Measurements from ENCODE around the gene PDPK1.
"Not testable (repeated sequence)": the region's sequence is repeated elsewhere in the genome, so short reads cannot be mapped to it uniquely, and the experiment has no call there.

The PDPK1 gene

GRCh38 chr16:2595393-2596205 is 57.8 kb downstream of the PDPK1 start:
- DNase-seq, result no peak

DNA sequence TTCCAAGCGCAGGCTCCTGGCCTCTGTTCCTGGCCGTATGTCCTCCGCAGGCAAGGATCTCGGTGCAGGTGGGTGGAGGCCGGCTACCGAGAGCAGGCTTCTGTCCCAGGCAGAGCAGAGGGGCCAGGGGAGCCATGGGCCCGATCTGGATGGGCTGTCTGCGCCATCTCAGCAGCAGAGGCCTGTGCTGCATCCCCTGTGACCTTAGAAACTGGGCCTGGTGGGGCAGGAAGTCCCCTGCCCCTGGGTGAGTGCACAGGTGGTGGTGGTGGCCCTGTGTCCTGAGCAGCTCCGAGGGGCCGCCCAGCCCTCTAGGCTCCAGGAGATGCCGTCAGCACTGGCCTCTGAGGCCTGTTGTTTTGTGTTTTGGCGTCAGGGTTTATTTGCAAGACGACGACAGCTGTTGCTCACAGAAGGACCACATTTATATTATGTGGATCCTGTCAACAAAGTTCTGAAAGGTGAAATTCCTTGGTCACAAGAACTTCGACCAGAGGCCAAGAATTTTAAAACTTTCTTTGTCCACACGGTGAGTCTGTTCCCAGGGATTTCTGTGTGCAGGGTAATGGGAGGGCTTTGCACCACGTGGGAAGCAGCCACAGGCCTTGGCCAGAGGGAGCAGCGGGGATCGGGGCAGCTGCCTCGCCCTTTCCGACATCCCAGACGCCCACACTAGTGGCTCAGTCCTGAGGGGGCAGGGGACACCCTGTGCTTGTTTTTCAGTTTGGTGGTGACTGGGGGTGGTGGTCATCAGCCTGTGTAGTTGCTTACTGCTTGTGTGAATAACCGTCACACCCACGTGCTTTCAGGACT is 59.1 kb downstream of the PDPK1 start:
- no peak for DNase-seq

DNA sequence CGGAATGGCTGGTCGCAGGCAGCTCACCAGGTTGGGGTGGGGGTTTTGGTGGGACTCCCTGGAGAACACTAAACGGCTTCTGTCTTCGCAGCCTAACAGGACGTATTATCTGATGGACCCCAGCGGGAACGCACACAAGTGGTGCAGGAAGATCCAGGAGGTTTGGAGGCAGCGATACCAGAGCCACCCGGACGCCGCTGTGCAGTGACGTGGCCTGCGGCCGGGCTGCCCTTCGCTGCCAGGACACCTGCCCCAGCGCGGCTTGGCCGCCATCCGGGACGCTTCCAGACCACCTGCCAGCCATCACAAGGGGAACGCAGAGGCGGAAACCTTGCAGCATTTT is 59.7 kb downstream of the PDPK1 start:
- no peak for DNase-seq

DNA sequence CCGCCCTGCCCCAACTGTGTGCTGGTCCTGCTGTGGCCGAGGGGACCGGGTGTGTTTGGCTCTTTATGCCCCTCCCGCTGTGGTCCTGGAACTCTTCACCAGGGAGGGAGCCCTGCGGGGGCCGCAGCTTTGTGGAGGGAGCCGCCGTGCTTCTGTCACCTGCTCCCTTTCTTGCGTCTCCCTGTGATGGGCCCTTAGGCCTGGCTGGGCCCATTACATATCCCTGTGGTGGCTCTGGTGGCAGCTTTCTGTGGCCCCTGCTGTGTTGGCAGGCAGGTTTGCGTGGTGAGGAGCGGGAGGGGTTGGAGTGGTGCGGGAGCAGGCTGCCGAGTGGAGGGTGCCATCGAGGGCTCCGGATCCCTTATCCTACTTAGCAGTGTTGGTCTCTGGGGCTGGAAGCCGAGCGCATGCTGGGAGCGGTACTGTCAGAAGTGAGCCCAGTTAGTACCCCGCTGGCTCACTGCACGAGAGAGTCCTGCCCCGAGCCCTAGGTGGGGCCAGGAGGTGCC is 60.4 kb downstream of the PDPK1 start:
- no peak for DNase-seq

GRCh38 chr16:2598723-2599122 is 60.9 kb downstream of the PDPK1 start:
- no peak for DNase-seq

- DNase-seq, result not testable (repeated sequence)
These were observed 61.3 kb downstream of the PDPK1 start for GRCh38 chr16:2599165-2599564.

DNA sequence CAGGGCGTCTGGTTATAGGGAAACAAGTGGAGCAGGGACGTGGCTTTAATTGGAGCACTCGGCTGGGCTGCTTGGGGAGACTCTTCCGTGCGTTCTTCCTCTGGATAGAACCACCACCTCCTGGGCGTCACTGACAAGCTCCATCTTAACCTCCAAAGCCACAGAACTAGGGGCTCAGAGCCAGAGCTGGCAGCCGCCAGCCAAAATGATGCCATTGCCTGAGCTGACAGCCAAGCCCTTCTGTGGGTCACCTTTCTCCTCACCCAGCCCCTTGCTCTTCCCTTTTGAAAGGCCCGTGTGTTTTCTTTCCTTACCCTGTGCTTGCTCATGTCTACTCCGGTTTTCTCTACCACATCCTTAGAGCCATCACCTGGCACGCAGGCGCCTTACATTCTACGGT is 62.0 kb downstream of the PDPK1 start:
- not testable (repeated sequence) for DNase-seq

- DNase-seq, result not testable (repeated sequence)
These were observed 63.6 kb downstream of the PDPK1 start for GRCh38 chr16:2601301-2602025.

- not testable (repeated sequence) for DNase-seq
These were observed 64.4 kb downstream of the PDPK1 start for GRCh38 chr16:2602175-2602574.

DNA sequence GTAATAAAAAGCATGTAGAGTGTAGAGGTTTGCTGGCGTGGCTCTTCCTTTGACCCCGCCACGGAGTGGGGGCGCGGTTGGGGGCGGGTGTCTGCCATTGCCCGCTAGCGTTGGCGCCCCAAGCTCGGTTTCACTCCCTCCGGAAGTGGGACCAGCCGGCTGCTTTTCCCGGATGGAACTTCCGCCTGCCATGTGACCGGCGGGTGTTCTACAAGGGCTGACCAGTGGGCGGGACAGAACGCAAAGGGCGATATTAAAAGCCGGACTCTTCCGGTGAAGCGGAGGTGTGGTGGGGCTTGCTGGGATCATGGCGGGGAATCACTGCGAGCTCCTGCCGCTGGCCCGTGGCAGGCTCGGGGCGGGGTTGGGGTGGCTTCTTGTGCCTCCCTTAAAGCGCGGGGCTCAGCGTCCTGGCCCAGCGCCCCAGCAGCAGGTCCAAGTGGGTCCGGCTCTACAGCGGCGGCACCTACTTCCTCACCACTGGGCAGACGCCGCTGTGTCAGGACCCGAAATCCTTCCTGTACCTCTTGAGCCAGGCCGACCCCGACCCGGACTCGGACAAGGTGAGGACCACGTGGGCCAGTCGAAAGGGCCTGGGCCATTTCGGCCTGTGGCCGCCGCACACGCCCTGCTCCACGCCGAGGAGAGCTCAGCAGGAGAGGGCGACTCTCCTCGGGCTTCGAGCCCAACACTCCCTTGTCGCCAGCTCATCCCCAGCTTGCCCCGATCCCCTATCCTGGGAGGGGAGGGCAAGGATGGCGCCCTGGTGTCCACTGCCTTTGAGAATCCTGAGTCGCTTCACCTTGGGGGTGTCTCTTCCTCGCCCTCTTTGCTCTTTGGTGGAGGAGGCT is 65.6 kb downstream of the PDPK1 start:
- peak; percentile 72 for DNase-seq

GRCh38 chr16:2604016-2604369 is 66.2 kb downstream of the PDPK1 start:
- DNase-seq, result not testable (repeated sequence)

DNA sequence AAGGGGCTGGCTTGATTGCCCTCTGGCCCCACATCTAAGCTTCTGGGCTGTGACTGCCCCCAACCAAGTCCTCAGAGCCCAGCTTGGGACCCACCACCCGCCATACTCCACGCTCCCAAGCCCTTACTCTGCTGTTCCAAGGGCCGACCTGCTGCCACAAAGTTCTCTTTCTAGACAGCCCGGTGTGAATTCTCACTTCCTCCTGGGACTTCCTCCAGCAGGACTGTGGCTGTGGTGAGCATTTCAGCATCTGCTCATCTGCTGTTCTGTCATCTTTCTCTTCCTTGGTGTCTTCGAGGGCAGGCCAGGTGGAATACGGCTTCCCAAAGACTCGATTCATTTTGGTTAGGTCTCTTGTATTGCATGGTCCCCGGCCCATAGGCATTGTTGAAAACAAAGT is 69.0 kb downstream of the PDPK1 start:
- DNase-seq, result not testable (repeated sequence)

GRCh38 chr16:2609345-2609744 is 71.5 kb downstream of the PDPK1 start:
- DNase-seq, result not testable (repeated sequence)

DNA sequence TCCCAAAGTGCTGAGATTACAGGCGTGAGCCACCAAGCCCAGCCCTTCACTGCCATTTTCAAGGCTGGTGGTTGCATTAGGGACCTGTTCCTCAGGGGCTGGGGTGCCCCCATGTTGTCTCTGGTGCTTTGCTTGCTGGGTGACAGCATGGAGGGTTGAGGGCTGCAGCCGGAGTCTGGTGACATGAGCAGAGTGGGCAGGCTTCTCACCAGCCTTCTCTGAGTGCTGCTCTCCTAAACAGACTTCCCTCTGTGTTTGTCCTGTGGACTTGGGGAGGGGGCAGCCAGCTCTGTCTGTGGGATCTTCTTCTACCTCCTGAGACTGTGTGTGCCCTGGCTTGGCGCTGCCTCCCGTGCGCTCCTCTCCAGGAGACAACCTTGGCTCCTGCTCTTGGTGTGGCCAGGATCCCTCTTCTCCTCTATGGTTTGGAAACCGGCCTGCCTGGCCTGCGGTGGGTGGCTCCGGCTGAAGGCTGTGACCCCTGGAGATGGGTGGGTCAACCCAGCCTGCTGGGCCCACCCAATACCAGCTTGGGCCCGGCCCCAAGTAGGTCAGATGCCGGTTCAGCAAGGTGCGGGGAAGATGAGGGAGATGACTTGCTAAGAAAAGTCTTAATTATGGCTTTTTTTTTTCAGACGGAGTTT is 72.1 kb downstream of the PDPK1 start:
- no peak for DNase-seq

GRCh38 chr16:2610781-2611498 is 73.1 kb downstream of the PDPK1 start:
- DNase-seq, result no peak

GRCh38 chr16:2611499-2611862 is 73.7 kb downstream of the PDPK1 start:
- no peak for DNase-seq

- DNase-seq, result not testable (repeated sequence)
These were observed 74.1 kb downstream of the PDPK1 start for GRCh38 chr16:2611877-2612276.

- DNase-seq, result not testable (repeated sequence)
These were observed 75.4 kb downstream of the PDPK1 start for GRCh38 chr16:2613251-2613650.

DNA sequence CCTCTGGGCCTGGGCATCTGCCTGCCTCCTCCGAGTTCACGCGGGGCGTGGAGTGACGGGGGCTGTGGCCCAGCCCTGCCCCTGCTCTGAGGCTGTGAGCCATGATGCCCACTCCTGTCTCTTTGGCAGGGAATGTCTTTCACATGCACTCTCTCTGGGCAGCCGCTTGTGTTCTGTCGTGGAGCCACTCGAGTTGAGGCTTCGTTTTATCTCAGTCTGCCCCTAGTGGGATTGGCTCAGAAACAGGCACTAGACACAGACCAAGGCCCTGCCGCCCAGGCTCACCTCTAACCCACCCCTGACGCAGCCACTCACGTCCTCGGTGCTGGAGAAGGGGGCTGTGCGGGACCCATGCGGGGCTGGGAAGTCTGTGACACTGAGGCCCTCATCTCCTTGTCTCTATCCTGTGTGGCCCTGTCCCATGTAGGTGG is 77.0 kb downstream of the PDPK1 start:
- no peak for DNase-seq

DNA sequence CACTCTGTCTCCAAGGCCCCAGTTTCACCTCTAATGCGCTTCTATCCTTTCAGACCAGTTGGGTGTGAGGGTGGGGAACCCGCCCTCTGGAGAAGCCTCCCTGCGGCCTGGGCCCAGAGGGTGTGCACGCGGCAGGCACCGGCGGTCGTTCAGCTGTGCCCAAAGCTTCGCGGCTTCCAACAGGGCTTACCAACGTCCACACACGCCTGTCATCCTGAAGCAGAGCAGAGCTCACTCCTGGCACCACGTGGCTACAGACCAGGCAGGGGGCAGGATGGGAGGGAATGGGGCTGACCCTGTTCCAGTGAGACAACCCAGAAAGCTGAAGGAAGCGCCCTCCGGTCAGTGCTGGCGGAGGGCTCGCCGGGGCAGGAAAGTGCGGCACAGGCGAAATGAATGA is 81.1 kb downstream of the PDPK1 start:
- DNase-seq, result not testable (repeated sequence)

DNA sequence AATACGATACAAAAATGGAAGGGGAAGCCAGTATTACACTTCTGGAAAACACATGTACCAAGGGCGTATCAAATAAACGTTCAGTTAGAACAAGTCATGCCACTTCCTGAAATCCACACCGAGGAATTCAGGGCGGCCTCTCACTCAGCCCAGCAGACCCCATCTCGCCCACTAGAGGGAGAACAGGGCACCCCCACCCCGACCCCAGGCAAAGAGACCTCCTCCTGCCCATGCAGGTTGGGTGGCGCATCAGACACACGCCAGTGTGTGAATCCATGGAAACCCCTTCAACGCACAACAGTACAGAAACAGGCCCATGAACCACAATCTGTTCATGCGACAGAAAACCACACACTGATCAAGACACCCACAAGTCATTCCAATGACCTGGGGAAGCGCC is 81.8 kb downstream of the PDPK1 start:
- not testable (repeated sequence) for DNase-seq

Data from activated T-cell treated with anti-CD3 and anti-CD28 coated beads for 4 hours (primary cell).